NB4 (cell line): ENCODE data around the gene SSBP3.
A peak's percentile ranks its signal among the peaks of the same experiment; 100 is the strongest.
"Not testable (repeated sequence)": the region's sequence is repeated elsewhere in the genome, so short reads cannot be mapped to it uniquely, and the experiment has no call there.

Source experiments
- DNase-seq: peaks from one replicate; pipeline ENCODE4 v3.0.0; 2010; ENCODE audit warnings: low read depth
- H3K4me3 ChIP-seq: one replicate; pipeline ENCODE4 v1.5.1; 2011; ENCODE audit warnings: mild to moderate bottlenecking, low read depth, low read length, moderate library complexity
- CTCF ChIP-seq: IDR thresholded peaks from one replicate; pipeline ENCODE4 v1.5.1; 2012; ENCODE audit warnings: low read depth, low read length
- MAX ChIP-seq: IDR thresholded peaks from 2 replicates; pipeline ENCODE4 v1.6.1; 2011; ENCODE audit warnings: low read depth, low read length
- MYC ChIP-seq: IDR thresholded peaks from 2 replicates; pipeline ENCODE4 v1.6.1; 2011; ENCODE audit warnings: low read depth, low read length
- POLR2A ChIP-seq: IDR thresholded peaks from 2 replicates; pipeline ENCODE4 v1.6.1; 2011; ENCODE audit warnings: mild to moderate bottlenecking; ENCODE audit not compliant: insufficient read length; ENCODE audit errors: extremely low read depth

Gene SSBP3

GRCh38 chr1:54354899-54355298 is 51.3 kb downstream of the SSBP3 start:
- no peak for DNase-seq
- no peak for TF ChIP-seq MYC
- H3K4me3 ChIP-seq, result no peak overlapping the region

GRCh38 chr1:54353959-54354358 is 52.2 kb downstream of the SSBP3 start:
- DNase-seq, result no peak
- TF ChIP-seq MYC (no peak), POLR2A (no peak)
- H3K4me3 ChIP-seq, result no peak overlapping the region

- TF ChIP-seq POLR2A (no peak), MYC (no peak), CTCF (no peak), MAX (no peak)
- H3K4me3 ChIP-seq, result no peak overlapping the region
- DNase-seq, result no peak
Measured at GRCh38 chr1:54352755-54353154, 53.4 kb downstream of the SSBP3 start.

- DNase-seq, result peak; percentile 64
- no peak overlapping the region for H3K4me3 ChIP-seq
- no peak for TF ChIP-seq POLR2A
Measured at GRCh38 chr1:54350360-54350759, 55.8 kb downstream of the SSBP3 start.

- TF ChIP-seq POLR2A (no peak), MYC (no peak), MAX (no peak), CTCF (no peak)
- H3K4me3 ChIP-seq, result no peak overlapping the region
- DNase-seq, result no peak
Measured at GRCh38 chr1:54348700-54349021, 57.5 kb downstream of the SSBP3 start.

- no peak for DNase-seq
- no peak for TF ChIP-seq MYC
- TF ChIP-seq POLR2A, result no peak
- no peak for TF ChIP-seq CTCF
- TF ChIP-seq MAX, result no peak
- H3K4me3 ChIP-seq, result no peak overlapping the region
Measured at GRCh38 chr1:54347955-54348699, 58.1 kb downstream of the SSBP3 start.

GRCh38 chr1:54347261-54347954 is 58.8 kb downstream of the SSBP3 start:
- no peak for DNase-seq
- no peak overlapping the region for H3K4me3 ChIP-seq
- no peak for TF ChIP-seq CTCF

GRCh38 chr1:54345548-54345947 is 60.6 kb downstream of the SSBP3 start:
- DNase-seq, H3K4me3 ChIP-seq: not testable (repeated sequence)
